DLD1 (cell line): ENCODE data around the gene SPSB2.

Source experiments
- in situ Hi-C: cut with HindIII; loops from 2 replicates; pipeline ENCODE4 v1.10.0; 2017; ENCODE audit warnings: low sequenced_read_pairs

Gene SPSB2

DNA sequence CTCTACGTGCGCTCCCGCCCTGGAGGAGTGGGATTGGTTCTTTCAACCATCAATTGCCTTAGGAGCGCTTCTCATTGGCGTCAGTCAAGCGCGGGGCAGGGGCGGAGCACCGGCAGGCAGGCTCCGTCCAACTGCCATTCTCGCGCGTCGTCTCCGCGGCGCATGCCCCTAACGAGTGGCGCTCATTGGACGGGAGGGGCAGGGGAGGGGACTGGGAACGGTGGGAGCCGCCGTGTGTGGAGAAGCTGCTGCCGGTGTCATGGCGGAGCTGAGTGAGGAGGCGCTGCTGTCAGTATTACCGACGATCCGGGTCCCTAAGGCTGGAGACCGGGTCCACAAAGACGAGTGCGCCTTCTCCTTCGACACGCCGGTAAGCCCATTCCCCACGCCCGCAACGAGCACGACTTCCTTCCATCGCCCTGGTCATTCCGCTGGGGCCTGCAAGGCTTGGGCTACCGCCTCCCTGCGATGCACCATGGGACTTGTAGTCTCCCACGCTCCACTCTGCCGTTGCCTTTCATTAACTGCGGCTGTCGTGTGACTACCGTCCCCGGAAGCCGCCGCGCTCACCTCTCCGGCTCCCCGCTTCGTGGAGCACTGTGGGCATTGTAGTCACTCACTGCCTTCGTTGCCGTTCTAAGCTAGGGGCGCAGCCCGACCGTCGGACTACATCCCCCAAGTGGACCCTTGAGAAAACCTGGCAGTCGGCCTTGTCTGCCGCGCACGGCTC is 21.0 kb downstream of the SPSB2 start, which contains the start of gene USP5:
Gene USP5 (plus strand): TSS at position 230 of the 730 bp plus-strand sequence. CDS start 30 bp downstream, at position 260.
- in situ Hi-C loops: no loop called here

DNA sequence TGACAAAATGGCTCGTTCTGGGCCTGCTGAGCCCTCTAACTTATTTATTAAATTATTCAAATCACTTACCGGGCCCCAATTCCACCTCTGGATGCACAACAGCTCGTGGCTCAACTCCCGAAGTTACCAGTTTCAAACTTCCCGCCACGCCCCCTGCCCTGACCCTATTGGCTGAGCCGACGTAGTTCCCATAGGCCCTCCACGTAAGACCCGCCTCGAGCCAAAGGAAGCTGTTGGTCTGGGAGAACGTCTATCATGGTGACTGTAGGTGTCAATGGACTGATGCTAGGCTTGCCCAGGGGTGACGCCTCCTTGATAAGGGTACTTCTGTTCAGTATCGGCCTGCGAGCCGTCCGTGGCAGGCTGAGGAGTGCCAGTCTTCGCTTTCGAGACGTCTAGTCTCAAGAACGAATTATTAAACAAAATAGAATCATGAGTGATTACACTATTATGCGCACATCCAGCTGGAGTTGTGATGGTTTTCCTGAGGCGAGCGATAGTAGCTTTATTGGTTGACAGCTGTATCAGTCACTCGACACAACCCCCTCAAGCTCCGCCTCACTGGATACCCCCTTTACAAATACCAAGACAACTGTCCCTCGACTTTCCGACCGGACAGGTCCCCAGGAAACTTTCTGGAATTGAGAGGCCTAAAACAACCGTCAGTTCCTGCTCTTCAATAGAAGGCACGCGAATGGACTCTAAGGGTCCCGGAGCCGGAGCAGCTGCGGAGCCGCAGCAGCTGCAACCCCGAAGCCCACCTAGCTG is 21.8 kb downstream of the SPSB2 start, which contains the start of gene CDCA3:
Gene CDCA3 (minus strand): TSS at position 134 of the 768 bp plus-strand sequence. CDS start 334 bp downstream, outside the sequence.
- in situ Hi-C loops: no loop called here

DNA sequence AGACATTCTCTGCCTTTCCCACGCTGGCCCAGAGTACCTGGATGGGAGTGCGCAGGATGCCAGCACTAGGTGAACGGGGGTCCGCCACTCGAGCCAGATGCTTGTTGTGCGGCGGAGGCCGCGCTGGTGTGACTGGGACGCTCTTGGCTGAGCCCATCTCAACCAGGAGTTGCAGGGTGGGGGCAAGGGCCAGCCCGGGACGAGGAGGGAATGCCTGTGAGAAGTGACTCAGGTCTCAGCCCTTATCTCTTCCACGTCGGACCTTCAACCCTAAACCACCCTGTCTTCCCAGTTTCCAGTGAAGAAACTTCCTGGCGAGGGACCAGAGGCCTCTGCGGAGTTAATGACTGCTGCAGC is 22.3 kb downstream of the SPSB2 start:
- in situ Hi-C loops: no loop called here

DNA sequence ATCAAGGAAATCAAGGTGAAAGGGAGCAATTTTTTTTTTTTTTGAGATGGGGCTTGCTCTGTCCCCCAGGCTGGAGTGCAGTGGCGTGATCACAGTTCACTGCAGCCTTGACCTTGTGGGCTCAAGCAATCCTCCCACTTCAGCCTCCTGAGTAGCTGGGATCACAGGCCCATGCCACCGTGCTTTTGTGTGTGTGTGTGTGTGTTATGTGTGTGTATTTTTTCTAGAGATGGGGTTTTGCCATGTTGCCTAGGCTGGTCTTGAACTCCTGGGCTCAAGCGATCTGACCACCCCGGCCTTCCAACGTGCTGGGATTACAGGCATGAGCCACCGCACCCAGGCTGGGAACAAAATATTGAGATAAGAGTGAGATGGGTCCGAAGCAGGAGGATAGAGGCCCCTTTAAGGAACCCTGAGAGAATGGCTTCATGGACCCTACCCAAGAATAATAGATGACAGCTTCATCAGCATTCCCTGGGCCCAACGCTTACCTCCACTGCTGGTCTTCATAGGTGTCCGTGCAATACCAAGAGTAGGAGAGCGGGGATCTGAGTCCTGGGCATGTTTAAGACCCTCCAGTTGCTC is 23.0 kb downstream of the SPSB2 start:
- in situ Hi-C loops: no loop called here

DNA sequence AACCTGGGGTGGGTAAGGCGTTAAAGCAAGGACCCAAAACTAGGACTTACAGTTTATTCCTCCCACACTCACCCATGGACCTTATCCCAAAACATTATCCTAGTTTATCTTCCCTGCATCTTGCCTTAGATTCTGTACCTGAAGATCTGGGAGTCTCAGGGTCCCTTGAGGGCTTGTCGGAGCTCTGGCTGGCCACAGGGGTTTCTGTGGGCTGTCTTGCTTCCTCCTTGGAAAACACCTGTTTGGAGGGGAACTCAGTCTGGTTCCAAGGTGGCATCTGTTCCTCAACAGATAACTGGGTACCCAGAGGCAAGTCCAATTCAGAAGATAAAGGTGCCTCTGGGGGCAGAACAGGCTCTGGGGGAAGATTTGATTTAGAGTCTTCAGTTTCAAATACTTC is 23.7 kb downstream of the SPSB2 start:
- in situ Hi-C loops: no loop called here

DNA sequence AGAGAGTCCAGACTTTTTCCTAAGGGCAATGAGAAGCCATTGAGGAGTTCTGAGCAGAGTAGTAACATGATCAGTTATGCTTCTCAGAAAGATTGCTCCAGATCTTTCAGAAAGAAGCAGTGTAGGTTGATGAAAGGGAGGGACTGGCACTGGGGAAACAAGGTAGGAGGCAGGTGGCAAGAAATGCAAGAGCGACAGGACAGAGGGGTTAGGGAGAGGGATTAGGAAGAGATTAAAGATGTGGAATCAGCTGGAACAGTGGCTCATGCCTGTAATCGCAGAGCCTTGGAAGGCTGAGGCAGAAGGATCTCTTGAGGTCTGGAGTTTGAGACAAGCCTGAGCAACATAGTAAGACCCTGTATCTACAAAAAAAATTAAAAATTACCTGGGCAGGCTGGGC is 25.4 kb downstream of the SPSB2 start:
- in situ Hi-C loops: no loop called here

DNA sequence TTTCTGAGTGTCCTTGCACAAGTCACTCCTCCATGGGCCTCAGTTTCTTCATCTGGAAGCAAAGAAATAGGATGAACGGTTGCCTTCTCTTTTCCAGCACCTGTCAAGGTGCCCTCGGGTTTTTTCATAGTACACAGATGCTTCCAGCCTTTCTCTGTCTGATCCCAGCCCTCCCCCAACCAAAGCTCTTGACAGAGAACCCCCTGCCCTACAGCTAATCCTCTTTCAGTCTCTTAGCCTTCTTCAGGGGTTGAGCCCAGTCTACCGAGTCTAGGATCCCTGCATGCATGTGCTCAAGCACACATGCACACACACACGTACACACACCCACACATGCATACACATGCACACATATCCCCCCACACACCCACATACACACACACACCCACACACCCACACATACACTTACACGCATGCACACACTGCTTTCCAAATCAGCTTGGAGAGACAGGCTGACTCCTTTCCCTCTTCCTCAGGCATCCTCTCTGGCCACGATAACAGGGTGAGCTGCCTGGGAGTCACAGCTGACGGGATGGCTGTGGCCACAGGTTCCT is 26.7 kb downstream of the SPSB2 start:
- in situ Hi-C loops: no loop called here

DNA sequence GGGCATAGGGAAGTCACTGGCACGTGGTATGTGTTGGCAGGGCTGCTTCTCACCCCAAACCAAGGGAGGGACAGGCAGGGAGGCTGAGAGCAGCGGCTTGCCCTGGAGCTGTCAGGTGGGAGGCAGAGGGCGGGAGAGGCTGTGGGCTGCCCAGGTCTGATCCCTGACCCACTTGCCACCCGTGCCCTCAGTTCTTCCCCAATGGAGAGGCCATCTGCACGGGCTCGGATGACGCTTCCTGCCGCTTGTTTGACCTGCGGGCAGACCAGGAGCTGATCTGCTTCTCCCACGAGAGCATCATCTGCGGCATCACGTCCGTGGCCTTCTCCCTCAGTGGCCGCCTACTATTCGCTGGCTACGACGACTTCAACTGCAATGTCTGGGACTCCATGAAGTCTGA is 27.7 kb downstream of the SPSB2 start:
- in situ Hi-C loops: no loop called here

DNA sequence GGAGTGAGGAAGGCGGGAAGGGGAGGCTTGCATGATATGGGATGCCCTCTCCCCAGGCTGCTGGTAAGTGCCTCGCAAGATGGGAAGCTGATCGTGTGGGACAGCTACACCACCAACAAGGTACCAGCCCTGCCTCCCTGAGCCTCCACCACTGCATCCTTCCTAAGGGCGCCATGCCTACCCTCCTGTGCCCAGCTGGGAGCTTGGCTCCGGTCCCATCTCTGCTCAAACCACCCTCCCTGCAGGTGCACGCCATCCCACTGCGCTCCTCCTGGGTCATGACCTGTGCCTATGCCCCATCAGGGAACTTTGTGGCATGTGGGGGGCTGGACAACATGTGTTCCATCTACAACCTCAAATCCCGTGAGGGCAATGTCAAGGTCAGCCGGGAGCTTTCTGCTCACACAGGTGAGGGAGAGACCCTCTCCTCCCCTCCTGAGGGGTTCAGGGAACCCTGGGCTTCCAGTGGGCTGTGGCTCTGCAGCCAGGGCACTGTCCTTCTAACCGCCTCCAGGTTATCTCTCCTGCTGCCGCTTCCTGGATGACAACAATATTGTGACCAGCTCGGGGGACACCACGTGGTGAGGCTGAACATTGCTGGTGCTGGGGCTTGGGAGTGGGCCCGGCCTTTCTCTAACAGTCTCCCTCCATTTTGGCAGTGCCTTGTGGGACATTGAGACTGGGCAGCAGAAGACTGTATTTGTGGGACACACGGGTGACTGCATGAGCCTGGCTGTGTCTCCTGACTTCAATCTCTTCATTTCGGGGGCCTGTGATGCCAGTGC is 29.8 kb downstream of the SPSB2 start:
- in situ Hi-C loops: no loop called here

DNA sequence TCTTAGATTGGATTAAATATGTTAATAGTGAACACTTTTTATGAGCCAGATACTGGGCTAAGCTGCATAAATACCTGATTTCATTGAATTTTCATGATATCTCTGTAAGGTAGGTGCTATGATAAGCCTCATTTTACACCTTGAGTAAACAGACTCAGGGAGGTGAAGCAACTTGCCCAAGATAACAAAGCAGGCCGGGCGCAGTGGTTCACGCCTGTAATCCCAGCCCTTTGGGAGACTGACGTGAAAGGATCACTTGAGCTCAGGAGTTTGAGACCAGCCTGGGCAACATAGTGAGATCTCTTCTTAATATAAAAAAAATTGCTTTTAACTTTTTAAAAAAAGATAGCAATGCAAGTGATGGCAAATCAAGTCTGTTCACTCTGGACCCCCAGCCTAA is 31.0 kb downstream of the SPSB2 start:
- in situ Hi-C loops: no loop called here

DNA sequence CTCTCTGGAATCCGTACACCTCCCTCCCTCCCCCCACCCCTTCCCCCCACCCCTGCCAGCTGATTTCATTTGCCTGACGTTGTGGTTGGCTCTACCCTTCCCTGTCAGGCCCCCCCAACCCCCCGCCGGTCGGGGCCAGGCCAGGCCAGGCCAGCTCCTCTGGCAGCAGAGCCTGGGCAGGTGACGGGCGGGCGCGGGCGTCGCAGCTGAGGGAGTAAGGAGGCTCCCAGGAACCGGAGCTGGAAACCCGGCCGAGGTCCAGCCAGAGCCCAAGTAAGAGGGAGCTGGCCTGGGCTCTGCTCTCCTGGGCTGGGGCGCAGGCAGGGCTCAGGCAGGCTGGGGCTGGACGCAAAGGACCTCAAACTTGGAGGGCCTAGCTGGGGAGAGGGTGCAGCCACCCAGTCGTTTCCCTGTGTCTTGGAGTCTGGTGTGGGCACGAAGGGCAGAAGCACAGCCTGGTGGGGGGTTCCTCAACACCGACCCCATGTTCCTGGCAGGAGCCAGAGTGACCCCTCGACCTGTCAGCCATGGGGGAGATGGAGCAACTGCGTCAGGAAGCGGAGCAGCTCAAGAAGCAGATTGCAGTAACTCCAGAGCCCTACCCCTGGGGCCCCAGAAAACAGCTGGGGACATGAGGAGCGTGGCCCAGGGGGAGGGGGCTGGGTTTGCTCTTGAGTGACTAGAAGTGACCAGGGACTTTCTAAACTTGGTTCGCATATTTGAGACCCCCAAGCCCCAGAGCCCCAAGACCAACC is 32.2 kb downstream of the SPSB2 start, which contains the start of gene GNB3:
Gene GNB3 (plus strand): TSS at position 165 of the 755 bp plus-strand sequence. CDS start 363 bp downstream, at position 528.
- in situ Hi-C loops: no loop called here

DNA sequence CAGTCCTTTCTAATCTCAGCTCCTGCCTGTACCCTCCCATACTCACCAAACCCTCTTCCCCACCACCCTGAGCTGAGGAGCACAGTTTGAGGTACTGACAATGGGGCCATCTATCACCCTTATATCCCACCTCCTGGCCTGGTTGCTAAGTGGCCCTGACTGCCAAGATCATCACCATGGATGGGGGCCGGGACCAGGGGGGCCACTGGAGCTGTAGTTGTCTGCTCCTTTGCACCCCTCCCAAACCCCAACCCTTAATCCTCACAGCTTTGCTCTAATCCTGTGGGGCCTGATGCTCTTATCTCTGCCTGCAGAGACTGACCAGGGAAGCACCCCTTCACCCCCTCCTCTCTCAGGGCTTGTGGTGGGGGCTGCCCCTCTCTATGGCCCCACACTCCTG is 32.8 kb downstream of the SPSB2 start:
- in situ Hi-C loops: no loop called here

DNA sequence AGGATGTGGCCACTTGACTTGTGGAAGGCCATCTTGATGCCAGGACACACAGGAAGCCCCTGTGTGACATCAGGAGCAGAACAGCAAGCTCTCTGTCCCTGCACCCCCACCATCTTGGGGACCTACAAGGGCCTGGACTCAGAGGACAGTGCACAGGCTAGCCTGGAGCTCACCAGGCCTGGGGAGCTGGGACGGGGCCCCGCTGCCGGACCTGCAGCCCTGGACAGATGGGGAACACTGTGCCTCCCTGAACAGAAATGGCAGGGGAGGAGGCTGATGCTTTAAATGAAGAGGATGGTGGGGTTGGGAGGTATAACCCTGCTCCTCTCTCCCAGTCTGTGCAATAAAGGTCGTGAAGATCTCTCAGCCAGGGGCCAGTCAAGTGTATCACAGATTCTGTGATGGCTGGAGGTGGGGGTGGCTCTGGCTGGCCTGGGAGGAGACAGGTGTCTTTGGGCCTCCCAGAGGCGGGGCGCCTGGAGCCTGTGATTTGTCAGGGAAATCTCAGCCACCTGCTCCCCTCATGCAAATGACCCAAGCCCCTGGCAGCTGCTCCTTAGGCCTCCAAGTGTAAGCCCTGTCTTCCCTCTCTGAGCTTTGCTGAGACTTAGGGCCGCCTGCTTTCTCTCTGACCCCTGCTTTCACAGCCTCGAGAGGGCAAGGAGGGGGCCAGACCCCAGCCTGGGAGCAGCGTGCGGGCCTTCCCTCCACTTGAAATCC is 33.5 kb downstream of the SPSB2 start:
- in situ Hi-C loops: no loop called here

DNA sequence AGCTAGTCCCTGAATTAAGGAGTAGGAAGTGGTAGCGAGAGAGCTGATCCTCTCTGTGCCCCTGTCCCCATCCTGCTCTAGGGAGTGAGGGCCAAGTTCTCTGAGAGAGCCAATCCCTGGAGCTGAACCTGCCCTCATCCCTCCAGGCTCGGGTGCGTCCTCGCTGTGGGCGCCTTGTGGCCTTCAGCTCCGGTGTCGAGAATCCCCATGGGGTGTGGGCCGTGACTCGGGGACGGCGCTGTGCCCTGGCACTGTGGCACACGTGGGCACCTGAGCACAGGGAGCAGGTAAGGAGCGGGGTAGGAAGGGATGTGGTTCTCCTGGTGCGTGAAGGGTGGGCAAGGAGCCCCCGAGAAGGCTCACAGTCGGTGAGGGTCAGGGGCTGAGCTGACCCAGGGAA is 34.2 kb downstream of the SPSB2 start:
- in situ Hi-C loops: no loop called here

DNA sequence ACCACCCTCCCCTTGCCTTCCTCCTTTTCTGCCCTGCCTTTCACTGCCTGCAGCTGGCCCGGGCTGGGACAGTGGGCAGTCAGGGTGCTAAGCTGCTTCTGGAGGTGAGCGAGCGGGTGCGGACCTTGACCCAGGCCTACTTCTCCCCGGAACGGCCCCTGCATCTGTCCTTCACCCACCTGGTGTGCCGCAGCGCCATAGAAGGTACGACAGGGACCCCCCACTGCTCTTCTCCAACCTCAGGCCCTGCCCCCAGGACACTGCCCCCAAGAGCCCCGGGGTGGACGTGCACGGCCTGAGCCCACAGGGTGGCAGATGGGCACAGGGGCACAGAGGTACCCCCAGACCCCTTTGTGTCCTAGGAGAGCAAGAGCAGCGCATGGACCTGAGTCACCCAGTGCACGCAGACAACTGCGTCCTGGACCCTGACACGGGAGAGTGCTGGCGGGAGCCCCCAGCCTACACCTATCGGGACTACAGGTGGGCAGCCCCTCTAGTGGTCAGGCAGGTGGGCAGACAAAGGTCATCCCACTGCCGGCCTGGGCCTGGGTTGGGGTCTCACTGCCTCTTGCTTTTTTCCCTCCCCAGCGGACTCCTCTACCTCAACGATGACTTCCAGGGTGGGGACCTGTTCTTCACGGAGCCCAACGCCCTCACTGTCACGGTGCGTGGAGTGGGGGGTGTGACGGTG is 35.6 kb downstream of the SPSB2 start:
- in situ Hi-C loops: no loop called here

DNA sequence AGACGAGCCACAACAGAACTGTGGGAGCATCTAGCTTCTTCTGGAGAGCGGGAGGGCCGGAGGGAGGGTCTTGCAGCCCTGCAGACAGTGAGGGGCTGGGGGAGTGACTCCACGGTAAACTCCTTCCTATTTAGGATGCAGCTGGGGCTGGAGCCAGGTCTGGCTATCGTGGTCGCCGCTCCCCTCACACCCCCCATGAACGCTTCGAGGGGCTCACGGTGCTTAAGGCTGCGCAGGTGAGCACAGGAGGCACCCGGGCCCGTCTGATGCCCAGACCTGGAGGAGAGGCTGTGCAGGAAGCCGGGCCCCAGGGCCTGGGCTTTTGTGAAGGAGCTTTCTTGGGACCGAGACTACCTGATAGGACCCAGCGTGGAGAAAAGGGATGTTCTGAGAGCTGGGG is 36.3 kb downstream of the SPSB2 start:
- in situ Hi-C loops: no loop called here

DNA sequence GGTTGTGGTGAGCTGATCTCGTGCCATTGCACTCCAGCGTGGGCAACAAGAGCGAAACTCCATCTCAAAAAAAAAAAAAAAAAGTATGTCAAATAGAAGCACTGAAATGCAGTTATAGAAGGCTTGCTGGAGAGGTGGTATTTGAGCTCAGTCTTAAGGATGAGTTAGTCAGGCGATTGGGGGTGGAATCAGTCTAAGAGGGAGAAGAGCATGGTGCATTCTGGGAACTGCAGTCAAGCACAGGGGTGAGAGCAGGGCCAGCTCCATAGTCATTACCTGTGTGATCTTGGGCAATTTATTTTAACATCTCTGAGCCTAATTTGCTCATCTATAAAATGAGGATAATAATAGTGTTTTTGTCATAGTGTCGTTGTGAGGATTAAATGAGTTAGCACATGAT is 38.2 kb downstream of the SPSB2 start:
- in situ Hi-C loops: no loop called here

DNA sequence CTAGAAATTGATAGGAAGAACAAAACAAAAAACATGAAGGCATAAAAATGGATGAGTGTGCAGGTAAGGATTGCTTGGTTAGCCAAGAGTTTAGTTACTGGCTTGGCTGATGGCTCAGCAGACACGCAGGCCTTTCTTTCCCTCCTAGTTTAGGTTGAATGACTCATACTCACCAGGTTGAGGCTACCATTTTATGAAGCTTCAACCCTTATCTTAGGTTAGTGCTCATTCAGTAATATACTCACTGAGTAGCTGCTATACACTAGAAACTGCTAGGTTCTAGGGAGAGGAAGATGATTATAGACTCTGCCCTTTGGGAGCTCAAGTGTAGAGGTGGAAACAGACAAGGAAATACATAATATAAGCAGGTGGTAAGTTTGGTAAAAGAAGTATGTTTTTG is 38.8 kb downstream of the SPSB2 start:
- in situ Hi-C loops: no loop called here
